CD4-positive, alpha-beta T cell (primary cell): ENCODE measurements around the gene CPNE4. TPM values are rescaled to one million over a fixed set of nuclear protein-coding genes. Genes with fewer than 3 reads are reported as not detected.

Experiments used
- ATAC-seq: fragments of 200-7000 bp; cut with Tn5 transposase; one replicate; pipeline ENCODE4 v1.10.0; 2022; ENCODE audit warnings: mild to moderate bottlenecking; ENCODE audit not compliant: poor library complexity
- CTCF ChIA-PET: fragments of 350-600 bp; sonication (Branson Sonifier 250); formaldehyde crosslinking; loops from one replicate; lab custom pipeline; 2021; ENCODE audit warnings: antibody characterized with exemption, inconsistent platforms; lab: Charles Lee
- POLR2A ChIA-PET: fragments of 350-600 bp; sonication (Branson Sonifier 250); formaldehyde crosslinking; loops from one replicate; lab custom pipeline; 2021; ENCODE audit warnings: antibody characterized with exemption, inconsistent platforms; lab: Charles Lee
- DNase-seq, 14 experiments: peaks; one replicate each; pipeline ENCODE4 v3.0.0-alpha.2; 2013 to 2020; ENCODE audit warnings: mixed read lengths in 2 of 14
- H3K27ac ChIP-seq, 2 donors: one replicate each; pipeline versions ENCODE4 v1.5.1 to v1.7.0; 2013; ENCODE audit warnings: low read length in 2 of 2, low read depth in 1 of 2, mild to moderate bottlenecking in 1 of 2
- H3K27me3 ChIP-seq, 2 experiments: 1 replicate in 1 of 2; 2 replicates in 1 of 2; pipeline versions ENCODE4 v1.6.1 to v1.7.0; 2013; ENCODE audit warnings: low read length in 2 of 2, control low read depth in 1 of 2, mild to moderate bottlenecking in 1 of 2, moderate library complexity in 1 of 2; ENCODE audit not compliant: insufficient read depth in 2 of 2, control insufficient read depth in 1 of 2
- H3K36me3 ChIP-seq: one replicate; pipeline ENCODE4 v1.6.1; 2013; ENCODE audit warnings: low read length, control low read depth; ENCODE audit not compliant: insufficient read depth
- H3K4me1 ChIP-seq: one replicate; pipeline ENCODE4 v1.6.1; 2013; ENCODE audit warnings: low read length, control low read depth; ENCODE audit not compliant: insufficient read depth
- H3K4me3 ChIP-seq: one replicate; pipeline ENCODE4 v1.5.1; 2013; ENCODE audit warnings: mild to moderate bottlenecking, low read length, moderate library complexity
- H3K9me3 ChIP-seq, 2 experiments: 1 replicate in 1 of 2; 2 replicates in 1 of 2; pipeline versions ENCODE4 v1.6.1 to v1.7.0; 2013; ENCODE audit warnings: low read length in 2 of 2, mild to moderate bottlenecking in 2 of 2, control low read depth in 1 of 2, moderate library complexity in 1 of 2; ENCODE audit not compliant: control insufficient read depth in 1 of 2, insufficient read depth in 1 of 2
- H3K27ac Mint-ChIP-seq: one replicate; pipeline ENCODE4 v1.8.0; 2020; ENCODE audit warnings: mixed read lengths
- H3K27me3 Mint-ChIP-seq: one replicate; pipeline ENCODE4 v1.8.0; 2021; ENCODE audit warnings: mixed read lengths
- H3K36me3 Mint-ChIP-seq: one replicate; pipeline ENCODE4 v1.8.0; 2021; ENCODE audit warnings: low read depth, mixed read lengths
- H3K4me1 Mint-ChIP-seq: one replicate; pipeline ENCODE4 v1.8.0; 2021; ENCODE audit warnings: low read depth, mixed read lengths
- H3K4me3 Mint-ChIP-seq: one replicate; pipeline ENCODE4 v1.8.0; 2020; ENCODE audit warnings: mild to moderate bottlenecking, mixed read lengths
- H3K9me3 Mint-ChIP-seq: one replicate; pipeline ENCODE4 v1.8.0; 2020; ENCODE audit warnings: mixed read lengths
- CTCF ChIP-seq: fragments of 200-600 bp; IDR thresholded peaks from one replicate; pipeline ENCODE4 v1.8.0; 2022; ENCODE audit warnings: antibody characterized with exemption, mild to moderate bottlenecking
- intact Hi-C, 2 experiments: fragments of 100-400 bp; cut with DNase I in 1 of 2; cut with micrococcal nuclease in 1 of 2; formaldehyde crosslinking; loops; one replicate each; pipeline versions ENCODE4 v1.15.1 to v1.9.0; 2023 to 2025; cut with DNase I, micrococcal nuclease
- total RNA-seq, 174 experiments: library from RNA in 2 of 174; stranded (reverse) in 2 of 174; gene quantifications; one replicate each; pipeline ENCODE4 v1.2.3 and lab custom pipeline; 2021 to 2026

The CPNE4 gene
- total RNA-seq, 2 experiments from 2014 or later: not detected

GRCh38 chr3:131840156-131840797 is 194.5 kb downstream of the CPNE4 start:
- ChIA-PET CTCF (no interaction called here), POLR2A (no interaction called here)
- no peak overlapping the region for H3K27ac Mint-ChIP-seq
- Histone ChIP-seq H3K4me3 (no peak overlapping the region), H3K27ac (no peak overlapping the region), H3K36me3 (no peaks in the 10 kb centered on the region), H3K27me3 (peaks cover 0 to 2% of the 10 kb centered on the region in 2 experiments), H3K9me3 (no peaks in the 10 kb centered on the region), H3K4me1 (no peaks in the 10 kb centered on the region)
- intact Hi-C loops: no loop called here
- no peak overlapping the region for H3K4me3 Mint-ChIP-seq
- TF ChIP-seq CTCF: no peak
- no peak for DNase-seq
- no peak for ATAC-seq
- H3K4me1 Mint-ChIP-seq: no peaks in the 10 kb centered on the region
- no peaks in the 10 kb centered on the region for H3K36me3 Mint-ChIP-seq
- peaks cover 12% of the 10 kb centered on the region for H3K27me3 Mint-ChIP-seq
- H3K9me3 Mint-ChIP-seq: no peaks in the 10 kb centered on the region

GRCh38 chr3:131835906-131836305 is 198.9 kb downstream of the CPNE4 start:
- intact Hi-C loops: no loop called here

GRCh38 chr3:131831608-131832007 is 203.2 kb downstream of the CPNE4 start:
- intact Hi-C loops: no loop called here
- H3K4me3 ChIP-seq: no peak overlapping the region
- H3K4me1 ChIP-seq: no peaks in the 10 kb centered on the region
- H3K36me3 Mint-ChIP-seq: no peaks in the 10 kb centered on the region
- no peaks in the 10 kb centered on the region for H3K9me3 ChIP-seq
- ChIA-PET CTCF (no interaction called here), POLR2A (no interaction called here)
- H3K4me3 Mint-ChIP-seq: no peak overlapping the region
- H3K27me3 Mint-ChIP-seq: peaks cover 16% of the 10 kb centered on the region
- H3K4me1 Mint-ChIP-seq: no peaks in the 10 kb centered on the region
- H3K36me3 ChIP-seq: no peaks in the 10 kb centered on the region
- H3K9me3 Mint-ChIP-seq: peaks cover 2% of the 10 kb centered on the region
- no peaks in the 10 kb centered on the region for H3K27me3 ChIP-seq
- no peak overlapping the region for H3K27ac Mint-ChIP-seq
- ATAC-seq (no peak), DNase-seq (no peak)
- TF ChIP-seq CTCF: no peak
- no peak overlapping the region for H3K27ac ChIP-seq

More at GRCh38 chr3:131835906-131836305, 198.9 kb downstream of the CPNE4 start:
- Mint-ChIP-seq H3K4me3 (no peak overlapping the region), H3K27me3 (peaks cover 22% of the 10 kb centered on the region), H3K36me3 (no peaks in the 10 kb centered on the region), H3K4me1 (no peaks in the 10 kb centered on the region), H3K9me3 (no peaks in the 10 kb centered on the region), H3K27ac (no peak overlapping the region)
- H3K9me3 ChIP-seq: no peaks in the 10 kb centered on the region
- no peaks in the 10 kb centered on the region for H3K36me3 ChIP-seq
- POLR2A ChIA-PET: no interaction called here
- H3K4me3 ChIP-seq: no peak overlapping the region
- H3K4me1 ChIP-seq: no peaks in the 10 kb centered on the region
- DNase-seq (no peak), ATAC-seq (no peak)
- CTCF ChIA-PET: no interaction called here
- H3K27me3 ChIP-seq: no peaks in the 10 kb centered on the region
- TF ChIP-seq CTCF: no peak
- no peak overlapping the region for H3K27ac ChIP-seq
